ENCODE data around the gene PSMA2.

Gene PSMA2

GRCh38 chr7:42939457-42940240 is 7.7 kb upstream of the PSMA2 start:
- Histone ChIP-seq H4K8ac (ENCODE audit: low read depth, low read length) (no peak overlapping the region), H2BK15ac (replicated peaks; ENCODE audit: low read depth) (no peak overlapping the region), H3K79me1 (ENCODE audit: low read length) (peaks cover 1% of the 10 kb centered on the region), H2BK5ac (ENCODE audit: low read length) (no peak overlapping the region), H2AK5ac (ENCODE audit: low read length) (no peak overlapping the region), H3K4me3 (ENCODE audit: low read length) (no peak overlapping the region), H3K9ac (ENCODE audit: low read length) (no peak overlapping the region), H3K79me2 (ENCODE audit: control insufficient read depth, insufficient read depth, low read length) (peaks cover 1% of the 10 kb centered on the region), H3K4me2 (ENCODE audit: low read length) (no peak overlapping the region), H3K56ac (ENCODE audit: low read length) (no peak overlapping the region), H3K36me3 (ENCODE audit: control insufficient read depth, insufficient read depth, low read length) (peaks cover 2% of the 10 kb centered on the region), H2BK120ac (ENCODE audit: low read depth, low read length) (no peak overlapping the region), H4K5ac (ENCODE audit: low read length) (no peak overlapping the region), H3K4me1 (ENCODE audit: control insufficient read depth, low read depth, low read length) (no peaks in the 10 kb centered on the region), H3K23ac (ENCODE audit: low read length) (no peak overlapping the region), H3K27ac (ENCODE audit: low read depth, low read length) (no peak overlapping the region), H3K4ac (ENCODE audit: low read depth, low read length) (no peak overlapping the region), H3K27me3 (ENCODE audit: insufficient read depth, low read length, poor library complexity) (no peaks in the 10 kb centered on the region), H3K18ac (ENCODE audit: low read length) (no peak overlapping the region)
- no CpG with 5 or more reads among the region's 4 CpGs for WGBS (ENCODE audit: extremely low coverage, insufficient coverage, low lambda C conversion rate)
- no peak for DNase-seq

GRCh38 chr7:42935861-42936260 is 3.9 kb upstream of the PSMA2 start:
- H3K4me2 ChIP-seq (ENCODE audit: low read length) = no peak overlapping the region
- no peaks in the 10 kb centered on the region for H3K27me3 ChIP-seq (ENCODE audit: insufficient read depth, low read length, poor library complexity)
- H3K4me1 ChIP-seq (ENCODE audit: control insufficient read depth, low read depth, low read length) = peaks cover 2% of the 10 kb centered on the region
- peaks cover 33% of the 10 kb centered on the region for H3K79me2 ChIP-seq (ENCODE audit: control insufficient read depth, insufficient read depth, low read length)
- no peak overlapping the region for H4K8ac ChIP-seq (ENCODE audit: low read depth, low read length)
- H3K4me3 ChIP-seq (ENCODE audit: low read length) = no peak overlapping the region
- no peak overlapping the region for H3K56ac ChIP-seq (ENCODE audit: low read length)
- H3K4ac ChIP-seq (ENCODE audit: low read depth, low read length) = no peak overlapping the region
- H3K18ac ChIP-seq (ENCODE audit: low read length) = no peak overlapping the region
- no peak overlapping the region for H2BK5ac ChIP-seq (ENCODE audit: low read length)
- H3K36me3 ChIP-seq (ENCODE audit: control insufficient read depth, insufficient read depth, low read length) = peaks cover 2% of the 10 kb centered on the region
- no peak overlapping the region for H2BK15ac ChIP-seq (replicated peaks; ENCODE audit: low read depth)
- no peak overlapping the region for H2BK120ac ChIP-seq (ENCODE audit: low read depth, low read length)
- no peak overlapping the region for H2AK5ac ChIP-seq (ENCODE audit: low read length)
- WGBS (ENCODE audit: extremely low coverage, insufficient coverage, low lambda C conversion rate) = no CpG with 5 or more reads among the region's 5 CpGs
- H3K27ac ChIP-seq (ENCODE audit: low read depth, low read length) = no peak overlapping the region
- DNase-seq = no peak
- no peak overlapping the region for H4K5ac ChIP-seq (ENCODE audit: low read length)
- H3K23ac ChIP-seq (ENCODE audit: low read length) = no peak overlapping the region
- H3K9ac ChIP-seq (ENCODE audit: low read length) = no peak overlapping the region
- peaks cover 3% of the 10 kb centered on the region for H3K79me1 ChIP-seq (ENCODE audit: low read length)

DNA sequence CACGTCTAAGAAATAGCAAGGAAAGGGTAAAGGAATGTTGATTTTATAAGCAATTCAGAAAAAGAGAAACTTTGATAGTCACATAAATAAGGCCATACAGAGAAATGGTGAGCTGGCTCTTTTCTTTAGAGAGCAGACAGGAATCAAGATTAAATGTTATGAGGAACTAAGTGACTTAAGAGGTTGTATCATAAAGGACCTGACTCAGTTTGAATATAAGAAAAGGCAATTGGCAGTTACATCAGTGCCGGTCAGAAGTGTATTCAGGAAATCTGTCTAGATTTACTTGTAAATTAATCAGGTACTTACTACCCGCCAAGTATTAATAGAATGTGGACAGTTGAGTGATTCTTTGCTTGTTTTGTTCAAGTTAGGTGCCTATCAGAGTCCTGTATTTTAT is 2.3 kb upstream of the PSMA2 start:
- Histone ChIP-seq H4K5ac (ENCODE audit: low read length) (no peak overlapping the region), H3K4me3 (ENCODE audit: low read length) (no peak overlapping the region), H3K9ac (ENCODE audit: low read length) (no peak overlapping the region), H3K4me2 (ENCODE audit: low read length) (no peak overlapping the region), H3K4me1 (ENCODE audit: control insufficient read depth, low read depth, low read length) (peaks cover 4% of the 10 kb centered on the region), H3K18ac (ENCODE audit: low read length) (no peak overlapping the region), H3K27ac (ENCODE audit: low read depth, low read length) (no peak overlapping the region), H3K56ac (ENCODE audit: low read length) (no peak overlapping the region), H3K79me1 (ENCODE audit: low read length) (peaks cover 3% of the 10 kb centered on the region), H2BK15ac (replicated peaks; ENCODE audit: low read depth) (no peak overlapping the region), H3K27me3 (ENCODE audit: insufficient read depth, low read length, poor library complexity) (no peaks in the 10 kb centered on the region), H3K79me2 (ENCODE audit: control insufficient read depth, insufficient read depth, low read length) (peaks cover 49% of the 10 kb centered on the region), H2AK5ac (ENCODE audit: low read length) (no peak overlapping the region), H3K4ac (ENCODE audit: low read depth, low read length) (no peak overlapping the region), H3K36me3 (ENCODE audit: control insufficient read depth, insufficient read depth, low read length) (peaks cover 2% of the 10 kb centered on the region), H2BK120ac (ENCODE audit: low read depth, low read length) (no peak overlapping the region), H3K23ac (ENCODE audit: low read length) (no peak overlapping the region), H4K8ac (ENCODE audit: low read depth, low read length) (no peak overlapping the region), H2BK5ac (ENCODE audit: low read length) (no peak overlapping the region)
- no peak for DNase-seq
- no CpG with 5 or more reads among the region's 3 CpGs for WGBS (ENCODE audit: extremely low coverage, insufficient coverage, low lambda C conversion rate)

DNA sequence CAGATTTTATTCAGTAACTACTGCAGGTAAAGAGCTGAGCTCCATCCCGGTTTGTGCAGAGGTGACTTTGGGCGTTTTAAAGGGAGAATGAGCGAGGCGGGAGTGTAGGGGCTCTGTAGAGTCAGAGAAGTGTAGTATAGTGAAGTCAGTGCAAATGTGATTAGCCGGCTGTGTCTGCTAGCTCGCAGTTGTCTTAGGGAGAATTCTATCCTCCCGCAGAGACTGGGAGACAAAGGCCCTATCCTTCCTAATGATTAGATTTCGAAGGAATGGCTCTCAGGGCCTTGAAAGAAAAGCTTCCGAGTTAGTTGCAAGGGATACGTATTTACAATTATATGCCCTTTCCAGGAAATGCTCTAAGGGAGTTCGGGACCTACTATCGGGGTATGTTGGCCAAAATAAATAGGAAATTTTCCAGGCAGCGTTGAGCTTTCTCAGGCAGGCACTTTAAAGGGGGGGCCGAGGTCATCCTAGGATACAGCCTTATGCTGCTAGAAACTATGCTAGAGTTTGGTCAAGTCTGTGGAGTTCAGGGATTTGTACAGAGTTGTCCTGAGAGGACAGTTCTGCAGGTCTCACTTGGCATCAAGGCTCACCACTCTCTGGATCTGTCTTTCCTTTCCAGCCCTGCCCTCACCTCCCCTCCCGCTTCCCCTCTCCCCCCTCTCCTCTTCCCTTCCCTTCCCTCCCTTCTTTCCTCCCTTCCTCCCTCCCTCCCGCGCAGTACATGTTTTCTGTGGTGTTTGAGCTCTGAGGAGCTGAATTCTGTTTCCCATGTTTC is 1.0 kb upstream of the PSMA2 start:
- WGBS (ENCODE audit: extremely low coverage, insufficient coverage, low lambda C conversion rate) = no CpG with 5 or more reads among the region's 17 CpGs
- peaks cover 5% of the 10 kb centered on the region for H3K4me1 ChIP-seq (ENCODE audit: control insufficient read depth, low read depth, low read length)
- peak overlapping the region; percentile 6 for H3K27ac ChIP-seq (ENCODE audit: low read depth, low read length)
- DNase-seq = peak; percentile 63
- no peak overlapping the region for H3K23ac ChIP-seq (ENCODE audit: low read length)
- H2BK120ac ChIP-seq (ENCODE audit: low read depth, low read length) = no peak overlapping the region
- peak overlapping the region; percentile 87 for H3K4me3 ChIP-seq (ENCODE audit: low read length)
- H4K5ac ChIP-seq (ENCODE audit: low read length) = no peak overlapping the region
- peaks cover 61% of the 10 kb centered on the region for H3K79me2 ChIP-seq (ENCODE audit: control insufficient read depth, insufficient read depth, low read length)
- no peak overlapping the region for H2BK15ac ChIP-seq (replicated peaks; ENCODE audit: low read depth)
- peaks cover 5% of the 10 kb centered on the region for H3K79me1 ChIP-seq (ENCODE audit: low read length)
- H3K27me3 ChIP-seq (ENCODE audit: insufficient read depth, low read length, poor library complexity) = no peaks in the 10 kb centered on the region
- no peak overlapping the region for H4K8ac ChIP-seq (ENCODE audit: low read depth, low read length)
- H3K56ac ChIP-seq (ENCODE audit: low read length) = peak overlapping the region; percentile 85
- H3K4ac ChIP-seq (ENCODE audit: low read depth, low read length) = peak overlapping the region; percentile 66
- H2BK5ac ChIP-seq (ENCODE audit: low read length) = no peak overlapping the region
- H3K4me2 ChIP-seq (ENCODE audit: low read length) = peak overlapping the region; percentile 81
- H3K18ac ChIP-seq (ENCODE audit: low read length) = peak overlapping the region; percentile 81
- H2AK5ac ChIP-seq (ENCODE audit: low read length) = no peak overlapping the region
- H3K36me3 ChIP-seq (ENCODE audit: control insufficient read depth, insufficient read depth, low read length) = peaks cover 2% of the 10 kb centered on the region
- H3K9ac ChIP-seq (ENCODE audit: low read length) = peak overlapping the region; percentile 97

DNA sequence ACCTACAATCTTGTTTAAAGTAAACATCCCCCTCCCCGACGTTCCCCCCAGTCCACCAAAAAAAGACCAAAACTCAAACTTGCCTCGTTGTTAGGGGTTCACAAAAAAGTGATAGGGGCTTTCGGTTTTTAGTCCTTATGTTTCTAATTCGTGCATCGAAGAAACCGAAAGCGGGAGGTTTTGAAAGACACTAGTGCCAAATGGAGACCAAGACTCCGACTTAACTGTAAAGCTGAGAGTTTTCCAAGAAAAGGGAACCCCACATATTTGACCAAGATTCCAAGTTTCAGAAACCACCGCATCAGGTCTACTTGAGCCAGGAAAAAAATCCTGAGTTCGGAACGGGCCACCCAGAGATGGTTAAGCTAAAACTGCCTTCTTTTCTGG is 534 bp downstream of the PSMA2 start:
- peak overlapping the region; percentile 100 for H3K4me3 ChIP-seq (ENCODE audit: low read length)
- no peak overlapping the region for H2BK15ac ChIP-seq (replicated peaks; ENCODE audit: low read depth)
- peak overlapping the region; percentile 60 for H3K23ac ChIP-seq (ENCODE audit: low read length)
- H3K9ac ChIP-seq (ENCODE audit: low read length) = peak overlapping the region; percentile 99
- WGBS (ENCODE audit: extremely low coverage, insufficient coverage, low lambda C conversion rate) = no CpG with 5 or more reads among the region's 12 CpGs
- H2AK5ac ChIP-seq (ENCODE audit: low read length) = no peak overlapping the region
- H3K79me1 ChIP-seq (ENCODE audit: low read length) = peaks cover 5% of the 10 kb centered on the region
- peaks cover 68% of the 10 kb centered on the region for H3K79me2 ChIP-seq (ENCODE audit: control insufficient read depth, insufficient read depth, low read length)
- H3K4me1 ChIP-seq (ENCODE audit: control insufficient read depth, low read depth, low read length) = peaks cover 5% of the 10 kb centered on the region
- H3K36me3 ChIP-seq (ENCODE audit: control insufficient read depth, insufficient read depth, low read length) = peaks cover 2% of the 10 kb centered on the region
- no peak overlapping the region for H3K18ac ChIP-seq (ENCODE audit: low read length)
- H4K5ac ChIP-seq (ENCODE audit: low read length) = no peak overlapping the region
- H2BK5ac ChIP-seq (ENCODE audit: low read length) = peak overlapping the region; percentile 87
- H2BK120ac ChIP-seq (ENCODE audit: low read depth, low read length) = no peak overlapping the region
- no peak overlapping the region for H4K8ac ChIP-seq (ENCODE audit: low read depth, low read length)
- DNase-seq = no peak
- H3K27ac ChIP-seq (ENCODE audit: low read depth, low read length) = no peak overlapping the region
- H3K27me3 ChIP-seq (ENCODE audit: insufficient read depth, low read length, poor library complexity) = no peaks in the 10 kb centered on the region
- peak overlapping the region; percentile 6 for H3K4ac ChIP-seq (ENCODE audit: low read depth, low read length)
- H3K56ac ChIP-seq (ENCODE audit: low read length) = peak overlapping the region; percentile 100
- peak overlapping the region; percentile 51 for H3K4me2 ChIP-seq (ENCODE audit: low read length)

All from mesendoderm (in vitro differentiated cells).